Measurements from ENCODE around the gene STAT1. TPM values are rescaled to one million over a fixed set of nuclear protein-coding genes. Genes with fewer than 3 reads are reported as not detected.

Gene STAT1
- polyA plus RNA-seq, 3 donors = 51.3 to 126 (median 110) TPM

- Mint-ChIP-seq H3K27me3 (ENCODE audit: low read depth in 3 of 3) (no peaks in the 10 kb centered on the region), H3K36me3 (peaks cover 92 to 97% of the 10 kb centered on the region in 2 donors), H3K4me1 (peaks cover 20% of the 10 kb centered on the region), H3K4me3 (no peak overlapping the region), H3K27ac (no peak overlapping the region), H3K9me3 (no peaks in the 10 kb centered on the region)
- Histone ChIP-seq H3K27me3 (ENCODE audit: control insufficient read depth in 2 of 2, insufficient read depth in 2 of 2, low read length in 2 of 2) (no peaks in the 10 kb centered on the region), H3K4me2 (replicated peaks; ENCODE audit: extremely low read depth, low read length, poor library complexity, severe bottlenecking) (no peak overlapping the region), H3K79me2 (ENCODE audit: insufficient read depth, low read length) (no peaks in the 10 kb centered on the region), H4K20me1 (ENCODE audit: insufficient read depth, low read length) (peaks cover 98% of the 10 kb centered on the region), H2AFZ (ENCODE audit: insufficient read depth, low read depth, low read length, poor library complexity, severe bottlenecking) (no peak overlapping the region), H3K27ac (ENCODE audit: low read depth in 1 of 2, low read length in 2 of 2) (no peak overlapping the region), H3K36me3 (replicated peaks in 1 of 2; ENCODE audit: control insufficient read depth in 1 of 2, insufficient read depth in 2 of 2, low read length in 2 of 2) (peaks cover 98 to 100% of the 10 kb centered on the region in 2 donors), H3K4me1 (ENCODE audit: control insufficient read depth in 1 of 2, insufficient read depth in 2 of 2, low read length in 2 of 2) (peaks cover 13 to 18% of the 10 kb centered on the region in 2 donors), H3K4me3 (replicated peaks in 1 of 3; ENCODE audit: low read depth in 2 of 3, low read length in 3 of 3) (no peak overlapping the region), H3K9me3 (replicated peaks in 1 of 2; ENCODE audit: control insufficient read depth in 1 of 2, insufficient read depth in 1 of 2, low read length in 2 of 2) (no peaks in the 10 kb centered on the region), H3K9ac (ENCODE audit: insufficient read depth, low read length, poor library complexity, severe bottlenecking) (no peak overlapping the region)
- TF ChIP-seq CTCF (IDR thresholded peaks at IDR 0.05) = no peak
- intact Hi-C loops (cut with micrococcal nuclease) = no loop called here
- WGBS (ENCODE audit: insufficient coverage) = no CpG with 5 or more reads among the region's 1 CpG
- DNase-seq = no peak
Observed at GRCh38 chr2:190973262-190973661, 40.7 kb downstream of the STAT1 start.

DNA sequence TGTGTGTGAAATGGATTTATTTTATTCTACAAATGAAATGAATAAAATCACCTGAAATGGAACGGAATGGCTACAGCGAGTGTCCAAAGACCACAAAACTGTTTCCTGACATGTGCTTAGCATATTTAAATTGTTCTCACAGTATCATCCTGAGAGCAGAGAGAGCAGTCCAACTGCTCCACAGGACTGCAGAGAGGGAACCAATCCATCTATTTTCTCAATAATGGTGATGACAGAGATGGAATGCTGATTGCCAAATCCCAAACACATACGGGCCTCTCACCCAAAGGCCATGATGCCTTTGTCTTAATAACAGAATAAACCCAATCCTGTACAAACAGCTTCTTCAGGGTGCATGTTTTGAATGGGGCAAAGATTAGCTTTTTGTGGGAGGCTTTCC, 41.1 kb downstream of the STAT1 start:
- Mint-ChIP-seq H3K27me3 (ENCODE audit: low read depth in 3 of 3) (no peaks in the 10 kb centered on the region), H3K4me1 (peaks cover 20% of the 10 kb centered on the region), H3K9me3 (no peaks in the 10 kb centered on the region), H3K27ac (peak overlapping the region in 1 of 7 donors; percentile 26), H3K36me3 (peaks cover 92 to 97% of the 10 kb centered on the region in 2 donors), H3K4me3 (no peak overlapping the region)
- Histone ChIP-seq H3K9me3 (replicated peaks in 1 of 2; ENCODE audit: control insufficient read depth in 1 of 2, insufficient read depth in 1 of 2, low read length in 2 of 2) (no peaks in the 10 kb centered on the region), H3K9ac (ENCODE audit: insufficient read depth, low read length, poor library complexity, severe bottlenecking) (no peak overlapping the region), H3K4me3 (replicated peaks in 1 of 3; ENCODE audit: low read depth in 2 of 3, low read length in 3 of 3) (no peak overlapping the region), H3K4me1 (ENCODE audit: control insufficient read depth in 1 of 2, insufficient read depth in 2 of 2, low read length in 2 of 2) (peaks cover 13 to 18% of the 10 kb centered on the region in 2 donors), H3K4me2 (replicated peaks; ENCODE audit: extremely low read depth, low read length, poor library complexity, severe bottlenecking) (no peak overlapping the region), H2AFZ (ENCODE audit: insufficient read depth, low read depth, low read length, poor library complexity, severe bottlenecking) (no peak overlapping the region), H4K20me1 (ENCODE audit: insufficient read depth, low read length) (peaks cover 98% of the 10 kb centered on the region), H3K79me2 (ENCODE audit: insufficient read depth, low read length) (no peaks in the 10 kb centered on the region), H3K27me3 (ENCODE audit: control insufficient read depth in 2 of 2, insufficient read depth in 2 of 2, low read length in 2 of 2) (no peaks in the 10 kb centered on the region), H3K36me3 (replicated peaks in 1 of 2; ENCODE audit: control insufficient read depth in 1 of 2, insufficient read depth in 2 of 2, low read length in 2 of 2) (peaks cover 98 to 100% of the 10 kb centered on the region in 2 donors), H3K27ac (ENCODE audit: low read depth in 1 of 2, low read length in 2 of 2) (no peak overlapping the region)
- TF ChIP-seq CTCF (IDR thresholded peaks at IDR 0.05) = no peak
- DNase-seq = no peak
- intact Hi-C loops (cut with micrococcal nuclease) = no loop called here
- no CpG with 5 or more reads among the region's 3 CpGs for WGBS (ENCODE audit: insufficient coverage)

All from CD14-positive monocyte (primary cell).